AG10803 (cell line): ENCODE results near the gene VAC14.
A peak's percentile ranks its signal among the peaks of the same experiment; 100 is the strongest.

Experiments used
- DNase-seq: peaks from one replicate; pipeline ENCODE4 v3.0.0; 2010; ENCODE audit warnings: low read depth
- H3K4me3 ChIP-seq: 2 replicates; pipeline ENCODE4 v1.5.1; 2011; ENCODE audit warnings: mild to moderate bottlenecking, low read length, control low read depth
- CTCF ChIP-seq: conservative IDR thresholded peaks from 2 replicates; pipeline ENCODE4 v1.5.1; 2011; ENCODE audit warnings: mild to moderate bottlenecking, low read length, control low read depth, inconsistent platforms

VAC14 gene

GRCh38 chr16:70721202-70721963, 79.6 kb downstream of the VAC14 start:
- H3K4me3 ChIP-seq: no peak overlapping the region
- DNase-seq: no peak
- TF ChIP-seq CTCF: no peak

GRCh38 chr16:70720425-70721201, 80.3 kb downstream of the VAC14 start:
- TF ChIP-seq CTCF: no peak
- no peak for DNase-seq
- H3K4me3 ChIP-seq: no peak overlapping the region

- TF ChIP-seq CTCF: no peak
- no peak overlapping the region for H3K4me3 ChIP-seq
- DNase-seq: no peak
These were observed 83.9 kb downstream of the VAC14 start for GRCh38 chr16:70717065-70717464.

- DNase-seq: no peak
- H3K4me3 ChIP-seq: no peak overlapping the region
- no peak for TF ChIP-seq CTCF
These were observed 85.0 kb downstream of the VAC14 start for GRCh38 chr16:70715860-70716357.

- TF ChIP-seq CTCF: peak; percentile 31
- no peak overlapping the region for H3K4me3 ChIP-seq
- peak; percentile 99 for DNase-seq
These were observed 85.7 kb downstream of the VAC14 start for GRCh38 chr16:70715055-70715858.

- no peak for DNase-seq
These were observed 86.3 kb downstream of the VAC14 start for GRCh38 chr16:70714581-70715054.

More at GRCh38 chr16:70714581-70715054, 86.3 kb downstream of the VAC14 start:
- no peak for TF ChIP-seq CTCF
- H3K4me3 ChIP-seq: no peak overlapping the region
